NB4 (cell line): Measurements from ENCODE around the gene NECTIN2.

Experiments
- DNase-seq: peaks from one replicate; pipeline ENCODE4 v3.0.0; 2010; ENCODE audit warnings: low read depth
- H3K4me3 ChIP-seq: one replicate; pipeline ENCODE4 v1.5.1; 2011; ENCODE audit warnings: mild to moderate bottlenecking, low read depth, low read length, moderate library complexity
- MYC ChIP-seq: IDR thresholded peaks from 2 replicates; pipeline ENCODE4 v1.6.1; 2011; ENCODE audit warnings: low read depth, low read length
- POLR2A ChIP-seq: IDR thresholded peaks from 2 replicates; pipeline ENCODE4 v1.6.1; 2011; ENCODE audit warnings: mild to moderate bottlenecking; ENCODE audit not compliant: insufficient read length; ENCODE audit errors: extremely low read depth
- TF ChIP-seq, protein P1 (sequence below): IDR thresholded peaks from 2 replicates; pipeline ENCODE4 v1.6.1; 2011; ENCODE audit warnings: low read depth, low read length
- TF ChIP-seq, protein P2 (sequence below): IDR thresholded peaks from one replicate; pipeline ENCODE4 v1.5.1; 2012; ENCODE audit warnings: low read depth, low read length

The NECTIN2 gene

DNA sequence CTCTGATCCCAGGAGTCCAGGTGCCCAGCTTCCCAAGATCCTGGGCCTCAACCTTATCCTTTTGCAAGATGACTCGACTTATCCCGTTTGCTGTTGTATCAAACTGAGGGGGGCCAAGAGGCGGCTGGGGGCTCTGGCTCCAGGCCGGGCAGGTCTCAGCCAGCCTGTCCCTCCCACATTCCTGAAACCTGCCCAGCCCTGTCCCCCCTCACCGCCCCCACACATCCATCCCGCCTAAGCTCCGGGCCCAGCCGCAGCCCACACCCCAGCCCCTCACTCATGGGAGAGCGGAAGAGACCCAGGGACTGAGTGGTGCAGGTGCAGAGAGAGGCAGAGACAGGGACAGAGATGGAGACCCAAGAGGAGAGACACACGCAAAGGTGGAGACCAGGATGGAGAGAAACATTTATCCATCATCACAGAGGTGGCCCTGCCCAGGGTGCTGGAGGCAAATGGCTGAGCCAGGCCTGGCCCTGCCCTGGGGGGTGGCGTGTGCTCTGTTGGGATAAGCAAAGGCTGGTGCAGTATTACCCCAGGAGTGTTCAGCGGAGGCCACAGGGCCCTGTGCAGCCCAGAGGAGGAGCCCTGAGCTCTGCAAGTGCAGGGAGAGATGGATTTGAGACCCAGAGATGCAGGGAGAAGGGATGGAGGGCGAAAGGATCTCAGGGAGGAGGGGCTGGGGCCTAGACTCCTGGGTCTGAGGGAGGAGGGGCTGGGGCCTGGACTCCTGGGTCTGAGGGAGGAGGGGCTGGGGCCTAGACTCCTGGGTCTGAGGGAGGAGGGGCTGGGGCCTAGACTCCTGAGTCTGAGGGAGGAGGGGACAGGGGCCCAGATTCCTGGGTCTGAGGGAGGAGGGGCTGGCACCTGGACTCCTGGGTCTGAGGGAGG is 35.6 kb upstream of the NECTIN2 start:
- no peak overlapping the region for H3K4me3 ChIP-seq
- TF ChIP-seq, protein P1, sequence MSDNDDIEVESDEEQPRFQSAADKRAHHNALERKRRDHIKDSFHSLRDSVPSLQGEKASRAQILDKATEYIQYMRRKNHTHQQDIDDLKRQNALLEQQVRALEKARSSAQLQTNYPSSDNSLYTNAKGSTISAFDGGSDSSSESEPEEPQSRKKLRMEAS: no peak
- TF ChIP-seq MYC: no peak
- no peak for TF ChIP-seq POLR2A
- TF ChIP-seq, protein P2, sequence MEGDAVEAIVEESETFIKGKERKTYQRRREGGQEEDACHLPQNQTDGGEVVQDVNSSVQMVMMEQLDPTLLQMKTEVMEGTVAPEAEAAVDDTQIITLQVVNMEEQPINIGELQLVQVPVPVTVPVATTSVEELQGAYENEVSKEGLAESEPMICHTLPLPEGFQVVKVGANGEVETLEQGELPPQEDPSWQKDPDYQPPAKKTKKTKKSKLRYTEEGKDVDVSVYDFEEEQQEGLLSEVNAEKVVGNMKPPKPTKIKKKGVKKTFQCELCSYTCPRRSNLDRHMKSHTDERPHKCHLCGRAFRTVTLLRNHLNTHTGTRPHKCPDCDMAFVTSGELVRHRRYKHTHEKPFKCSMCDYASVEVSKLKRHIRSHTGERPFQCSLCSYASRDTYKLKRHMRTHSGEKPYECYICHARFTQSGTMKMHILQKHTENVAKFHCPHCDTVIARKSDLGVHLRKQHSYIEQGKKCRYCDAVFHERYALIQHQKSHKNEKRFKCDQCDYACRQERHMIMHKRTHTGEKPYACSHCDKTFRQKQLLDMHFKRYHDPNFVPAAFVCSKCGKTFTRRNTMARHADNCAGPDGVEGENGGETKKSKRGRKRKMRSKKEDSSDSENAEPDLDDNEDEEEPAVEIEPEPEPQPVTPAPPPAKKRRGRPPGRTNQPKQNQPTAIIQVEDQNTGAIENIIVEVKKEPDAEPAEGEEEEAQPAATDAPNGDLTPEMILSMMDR: no peak

DNA sequence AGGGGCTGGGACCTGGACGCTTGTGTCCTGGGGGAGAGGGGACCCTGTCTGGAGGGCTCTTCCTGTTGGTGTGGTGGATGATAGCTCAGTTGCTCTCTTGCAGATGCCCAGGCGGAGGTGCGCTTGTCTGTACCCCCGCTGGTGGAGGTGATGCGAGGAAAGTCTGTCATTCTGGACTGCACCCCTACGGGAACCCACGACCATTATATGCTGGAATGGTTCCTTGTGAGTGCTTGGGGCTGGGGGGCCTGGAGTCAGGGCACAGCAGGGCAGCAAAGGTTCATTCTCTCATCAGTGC is 35.0 kb upstream of the NECTIN2 start:
- DNase-seq: no peak
- TF ChIP-seq POLR2A (no peak), MYC (no peak)
- TF ChIP-seq, protein P1: no peak
- TF ChIP-seq, protein P2: no peak
- H3K4me3 ChIP-seq: no peak overlapping the region

More for the DNA sequence above, 35.6 kb upstream of the NECTIN2 start:
- no peak for DNase-seq

DNA sequence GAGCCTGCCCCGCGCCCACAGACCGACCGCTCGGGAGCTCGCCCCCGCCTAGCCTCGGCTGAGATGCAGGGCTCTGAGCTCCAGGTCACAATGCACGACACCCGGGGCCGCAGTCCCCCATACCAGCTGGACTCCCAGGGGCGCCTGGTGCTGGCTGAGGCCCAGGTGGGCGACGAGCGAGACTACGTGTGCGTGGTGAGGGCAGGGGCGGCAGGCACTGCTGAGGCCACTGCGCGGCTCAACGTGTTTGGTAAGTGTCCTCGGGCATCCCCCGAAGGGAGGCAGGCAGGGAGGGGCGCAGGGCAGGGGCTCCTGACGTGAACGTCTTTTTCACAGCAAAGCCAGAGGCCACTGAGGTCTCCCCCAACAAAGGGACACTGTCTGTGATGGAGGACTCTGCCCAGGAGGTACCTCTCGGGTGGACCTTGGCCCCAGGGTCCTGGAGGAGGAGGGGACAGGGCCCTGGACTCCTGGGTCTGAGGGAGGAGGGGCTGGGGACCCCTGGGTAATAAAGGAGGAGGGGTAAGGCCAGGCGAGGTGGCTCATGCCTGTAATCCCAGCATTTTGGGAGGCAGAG is 33.9 kb upstream of the NECTIN2 start:
- DNase-seq: no peak
- TF ChIP-seq, protein P1: no peak
- TF ChIP-seq POLR2A (no peak), MYC (no peak)
- TF ChIP-seq, protein P2: no peak
- no peak overlapping the region for H3K4me3 ChIP-seq

DNA sequence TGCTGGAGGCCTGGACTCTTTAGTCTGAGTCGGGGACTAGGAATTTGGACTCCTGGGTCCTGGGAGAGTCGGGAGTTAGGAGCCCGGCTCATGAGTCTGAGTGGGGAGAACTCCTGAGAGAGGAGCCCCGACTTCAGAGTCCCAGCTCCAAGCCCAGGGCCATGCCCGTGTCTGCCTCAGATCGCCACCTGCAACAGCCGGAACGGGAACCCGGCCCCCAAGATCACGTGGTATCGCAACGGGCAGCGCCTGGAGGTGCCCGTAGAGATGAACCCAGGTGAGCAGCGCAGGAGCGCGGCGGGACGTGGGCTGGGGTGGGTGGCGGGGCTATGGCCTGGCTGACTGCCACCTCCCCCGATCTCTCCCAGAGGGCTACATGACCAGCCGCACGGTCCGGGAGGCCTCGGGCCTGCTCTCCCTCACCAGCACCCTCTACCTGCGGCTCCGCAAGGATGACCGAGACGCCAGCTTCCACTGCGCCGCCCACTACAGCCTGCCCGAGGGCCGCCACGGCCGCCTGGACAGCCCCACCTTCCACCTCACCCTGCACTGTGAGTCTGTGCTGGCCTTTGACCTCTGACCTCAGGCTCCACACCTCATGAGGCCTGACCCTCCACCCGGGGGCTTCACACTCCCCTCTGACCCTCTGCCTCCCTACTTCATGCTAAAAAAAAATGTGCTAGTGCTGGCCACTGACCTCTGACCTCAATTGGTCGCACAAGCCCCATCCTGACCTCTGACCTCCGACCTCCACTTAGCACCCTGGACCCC is 32.8 kb upstream of the NECTIN2 start:
- DNase-seq: no peak
- TF ChIP-seq, protein P1: no peak
- TF ChIP-seq, protein P2: no peak
- TF ChIP-seq POLR2A (no peak), MYC (no peak)
- H3K4me3 ChIP-seq: no peak overlapping the region

DNA sequence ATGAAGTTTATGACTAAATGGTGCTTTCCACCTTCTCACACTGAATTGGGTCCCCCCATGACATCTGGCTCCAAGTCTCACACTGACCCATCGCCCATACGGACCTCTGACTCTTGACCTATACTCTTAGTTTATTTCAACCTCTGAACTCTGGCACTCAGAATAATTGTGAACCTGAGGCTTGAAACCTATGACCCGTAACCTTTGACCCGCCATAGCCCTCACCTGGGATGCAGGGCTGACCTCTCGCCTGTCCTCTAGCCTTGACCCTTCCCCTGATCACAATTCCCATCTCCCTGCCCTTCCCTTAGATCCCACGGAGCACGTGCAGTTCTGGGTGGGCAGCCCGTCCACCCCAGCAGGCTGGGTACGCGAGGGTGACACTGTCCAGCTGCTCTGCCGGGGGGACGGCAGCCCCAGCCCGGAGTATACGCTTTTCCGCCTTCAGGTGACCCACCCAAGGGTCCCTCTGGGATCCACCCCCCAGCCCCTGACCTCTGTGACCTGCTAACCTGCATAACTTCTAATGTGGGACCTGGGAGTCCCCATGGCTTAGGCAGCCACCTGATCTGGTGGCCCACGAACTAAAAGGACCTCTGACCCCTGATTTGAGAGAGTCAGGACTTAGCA is 32.1 kb upstream of the NECTIN2 start:
- no peak for DNase-seq
- no peak overlapping the region for H3K4me3 ChIP-seq
- TF ChIP-seq, protein P2: no peak
- TF ChIP-seq POLR2A (no peak), MYC (no peak)
- TF ChIP-seq, protein P1: no peak
